CD4-positive, alpha-beta T cell treated with Interleukin-6 for 4 hours (primary cell): ENCODE measurements around the gene PCOLCE2.

ENCODE experiments used
- DNase-seq: peaks from one replicate; pipeline ENCODE4 v3.0.0-alpha.2; 2020; ENCODE audit warnings: mixed read lengths

The PCOLCE2 gene

DNA sequence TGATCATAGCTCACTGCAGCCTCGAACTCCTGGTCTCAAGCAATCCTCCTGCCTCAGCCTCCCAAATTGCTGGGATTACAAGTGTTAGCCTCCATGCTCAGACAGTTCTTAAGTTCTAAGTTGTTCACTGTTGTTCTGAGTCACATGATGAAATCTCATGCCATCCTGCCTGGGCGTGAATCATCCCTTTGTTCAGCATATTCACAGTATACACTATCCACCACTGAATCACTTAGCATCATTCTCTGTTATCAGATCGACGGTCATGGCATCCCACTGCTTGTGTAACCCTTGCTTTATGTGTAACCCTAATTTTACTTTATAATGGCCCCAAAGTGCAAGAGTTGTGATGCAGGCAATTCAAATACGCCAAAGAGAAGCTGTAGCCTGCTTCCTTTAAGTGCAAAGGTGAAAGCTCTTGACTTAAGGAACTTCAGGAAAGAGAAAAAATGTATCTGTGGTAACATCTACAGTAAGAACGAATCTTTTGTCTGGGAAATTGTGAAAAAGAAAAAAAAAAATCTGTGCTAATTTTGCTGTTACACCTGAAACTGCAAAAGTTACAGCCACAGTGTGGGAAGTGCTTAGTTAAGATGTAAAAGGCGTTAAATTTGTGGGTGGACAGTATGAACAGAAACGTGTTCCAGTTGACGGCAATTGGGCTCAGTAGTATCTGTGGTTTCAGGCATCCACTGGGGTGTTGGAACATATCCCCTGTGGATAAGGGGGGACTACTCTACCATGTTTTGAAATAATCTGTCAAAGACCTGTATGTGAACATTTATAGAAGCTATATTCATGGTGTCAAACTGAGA, 80.6 kb downstream of the PCOLCE2 start:
- no peak for DNase-seq

DNA sequence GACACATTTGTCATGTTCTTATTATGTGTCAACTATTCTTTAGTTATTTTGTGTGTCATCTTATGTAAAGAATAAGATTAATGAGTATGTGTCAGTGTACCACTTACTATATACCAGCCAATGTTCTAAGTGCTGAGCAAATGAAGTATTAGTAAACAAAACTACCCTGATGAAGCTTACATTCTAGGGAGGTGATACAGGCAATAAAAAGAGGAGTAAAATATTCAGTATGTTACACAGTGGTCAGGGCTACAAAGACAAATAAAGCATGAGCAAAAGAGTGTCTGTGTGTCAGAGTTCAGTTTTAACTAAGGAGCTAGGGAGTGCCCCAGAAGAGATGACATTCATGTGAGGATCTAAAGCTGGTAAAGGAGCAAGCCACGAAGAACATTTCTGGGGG, 86.0 kb downstream of the PCOLCE2 start:
- DNase-seq: no peak

DNA sequence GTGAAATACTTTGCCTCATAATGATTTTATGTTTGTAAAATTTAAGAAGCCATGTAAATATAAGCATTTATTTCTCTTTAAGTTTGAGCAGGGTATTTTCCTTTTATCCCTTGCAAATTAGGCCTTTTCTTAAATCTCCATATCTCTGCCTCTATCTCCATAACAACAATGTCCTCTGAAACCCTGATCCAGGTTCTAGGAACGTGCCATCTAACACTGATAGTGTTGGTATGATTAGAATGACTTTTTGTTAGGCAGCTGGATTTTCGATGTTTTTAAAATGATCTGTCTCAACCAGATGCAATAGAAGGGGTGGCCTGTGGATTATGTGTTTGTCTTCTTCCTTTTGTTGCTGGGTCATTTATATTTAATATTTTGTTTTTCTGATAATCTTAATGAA, 87.1 kb downstream of the PCOLCE2 start:
- DNase-seq: no peak

DNA sequence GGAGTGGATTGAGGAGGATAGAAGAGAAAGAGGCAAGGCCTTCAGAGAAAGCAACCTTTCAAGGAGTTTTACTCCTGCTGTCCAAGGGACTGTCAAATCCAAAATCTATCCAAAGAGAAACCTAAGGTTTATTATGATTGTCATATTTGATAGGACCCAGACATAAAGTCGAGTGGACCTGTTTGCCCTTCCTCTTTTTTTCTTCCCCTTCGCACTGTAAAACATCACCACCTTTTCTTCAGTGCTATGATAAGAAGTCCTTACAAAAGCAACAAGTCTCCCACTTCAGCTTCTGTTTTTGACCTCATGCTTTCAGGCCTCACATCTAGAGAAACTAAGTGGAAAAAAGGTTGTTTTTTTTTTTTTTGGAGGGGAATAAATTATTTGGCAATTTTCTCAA, 92.1 kb downstream of the PCOLCE2 start:
- DNase-seq: no peak

DNA sequence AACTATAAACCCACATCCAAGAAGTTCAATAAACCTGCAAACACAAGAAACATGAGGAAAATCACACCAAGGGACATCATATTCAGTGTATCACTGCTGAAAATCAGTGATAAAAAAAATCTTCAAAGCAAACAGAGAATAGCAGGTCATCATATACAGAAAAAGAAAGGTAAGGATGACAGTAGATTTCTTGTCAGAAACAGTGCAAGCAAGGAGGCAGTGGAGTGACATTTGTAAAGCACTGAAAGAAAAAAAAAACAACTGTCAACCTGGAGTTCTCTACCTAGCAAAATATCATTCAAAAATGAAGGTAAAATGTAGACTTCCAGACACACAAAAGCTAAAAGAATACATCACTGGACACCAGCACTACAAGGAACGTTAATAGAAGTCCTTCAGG, 93.6 kb downstream of the PCOLCE2 start:
- no peak for DNase-seq

DNA sequence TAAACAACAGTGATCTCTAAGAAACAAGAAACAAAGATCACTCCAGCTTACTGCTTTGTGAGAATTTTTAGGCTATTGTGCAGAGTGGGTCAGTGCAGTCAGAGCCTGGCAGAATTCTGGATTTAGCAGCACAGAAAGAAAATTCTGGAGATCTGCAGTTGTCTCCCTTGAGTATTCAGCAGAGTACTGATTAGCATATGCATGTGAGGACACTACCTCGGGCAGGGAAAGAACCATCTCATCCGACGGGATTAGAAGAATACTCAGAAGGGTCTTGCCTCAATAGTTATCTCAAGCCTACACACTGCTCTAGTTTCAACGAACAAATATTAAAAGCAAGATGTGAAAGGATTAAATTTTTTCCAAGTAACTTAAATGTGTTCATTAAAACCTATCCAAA, 94.4 kb downstream of the PCOLCE2 start:
- no peak for DNase-seq

DNA sequence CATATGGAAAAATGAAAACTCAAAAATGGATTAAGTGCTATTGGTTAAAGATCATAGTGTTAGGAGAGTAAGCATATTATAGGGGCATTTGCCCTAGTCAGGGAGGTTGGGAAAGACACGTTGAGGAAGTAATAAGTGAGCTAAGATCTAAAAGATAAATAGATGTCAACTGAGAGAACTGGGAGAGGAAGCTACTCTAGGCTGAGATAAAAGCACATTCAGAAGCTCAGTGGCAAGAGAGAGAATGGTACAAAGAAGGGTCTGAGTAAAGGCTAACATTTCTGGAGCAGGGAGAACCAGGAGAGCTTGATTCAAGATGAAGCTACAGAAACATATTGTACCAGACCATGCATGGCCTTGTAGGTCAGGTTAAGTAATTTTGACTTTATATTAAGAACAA, 101.2 kb downstream of the PCOLCE2 start:
- DNase-seq: no peak

DNA sequence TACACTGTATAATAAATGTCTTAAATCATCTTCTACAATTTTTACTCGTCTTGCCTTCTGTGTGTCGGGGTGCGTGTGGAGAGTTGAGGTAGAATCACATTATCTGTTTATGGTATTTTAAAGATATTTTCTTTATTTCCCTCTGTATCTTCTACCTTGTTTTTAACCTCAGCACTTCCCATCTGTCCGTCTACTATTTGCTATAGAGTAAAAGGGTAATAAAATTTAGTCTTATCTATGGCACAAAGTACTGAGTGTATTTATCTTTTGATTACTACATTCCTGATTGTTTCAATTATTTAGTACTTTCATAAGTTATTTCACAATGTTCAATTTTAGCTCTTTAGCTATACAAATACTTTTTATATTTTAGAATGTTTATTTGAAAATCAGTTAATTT, 102.9 kb downstream of the PCOLCE2 start:
- DNase-seq: no peak

DNA sequence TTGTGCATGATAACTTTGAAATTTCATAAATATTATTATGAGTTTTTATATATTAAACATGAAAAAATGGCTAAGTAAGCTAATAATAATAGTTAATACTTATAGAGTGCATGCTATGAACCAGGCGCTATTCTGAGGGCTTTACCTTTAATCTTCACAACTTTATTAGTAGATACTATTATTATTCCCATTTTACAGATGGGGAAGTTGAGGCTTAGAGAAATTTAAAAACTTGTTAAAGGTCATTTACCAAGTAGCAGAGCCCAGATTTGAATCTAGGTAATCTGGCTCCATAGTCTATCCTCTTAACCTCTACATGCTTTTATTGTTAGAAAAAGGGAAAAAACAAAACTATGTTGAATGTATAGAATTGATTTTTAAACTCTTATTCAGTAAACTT, 104.7 kb downstream of the PCOLCE2 start:
- no peak for DNase-seq

DNA sequence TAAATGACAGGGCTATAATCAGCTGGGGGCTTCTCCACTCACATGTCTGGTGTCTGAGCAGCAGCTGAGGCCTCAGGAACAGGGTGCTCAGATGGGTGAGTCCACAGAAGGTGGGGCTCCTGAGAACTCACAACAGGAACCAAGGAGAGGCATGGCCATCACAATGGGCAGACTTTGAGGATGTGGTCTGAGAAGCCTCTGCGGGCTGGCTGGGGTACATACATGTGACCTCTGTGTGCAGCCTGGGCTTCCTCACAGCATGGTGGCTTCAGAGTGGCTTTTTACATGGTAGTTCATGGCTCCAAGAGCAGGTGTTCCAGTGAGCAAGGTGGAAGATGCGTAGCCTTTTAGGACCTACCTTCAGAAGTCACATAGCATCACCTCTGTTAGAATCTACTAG, 106.3 kb downstream of the PCOLCE2 start:
- no peak for DNase-seq

DNA sequence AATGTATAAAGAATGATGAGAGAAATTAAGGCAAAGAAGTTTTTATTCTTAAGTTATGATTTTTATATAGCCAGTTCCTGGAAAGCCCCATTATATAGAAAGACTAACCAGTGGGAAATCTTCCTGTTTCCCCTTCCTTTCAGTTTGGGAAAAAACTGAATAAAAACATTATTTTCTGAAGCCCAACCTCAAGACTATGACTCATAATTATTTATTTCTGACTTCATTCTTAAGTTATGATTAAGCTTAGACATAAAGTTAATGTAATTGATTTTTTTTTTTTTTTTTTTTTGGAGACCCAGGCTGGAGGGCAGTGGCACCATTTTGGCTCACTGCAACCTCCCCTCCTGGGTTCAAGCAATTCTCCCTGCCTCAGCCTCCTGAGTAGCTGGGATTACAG, 109.3 kb downstream of the PCOLCE2 start:
- DNase-seq: no peak

DNA sequence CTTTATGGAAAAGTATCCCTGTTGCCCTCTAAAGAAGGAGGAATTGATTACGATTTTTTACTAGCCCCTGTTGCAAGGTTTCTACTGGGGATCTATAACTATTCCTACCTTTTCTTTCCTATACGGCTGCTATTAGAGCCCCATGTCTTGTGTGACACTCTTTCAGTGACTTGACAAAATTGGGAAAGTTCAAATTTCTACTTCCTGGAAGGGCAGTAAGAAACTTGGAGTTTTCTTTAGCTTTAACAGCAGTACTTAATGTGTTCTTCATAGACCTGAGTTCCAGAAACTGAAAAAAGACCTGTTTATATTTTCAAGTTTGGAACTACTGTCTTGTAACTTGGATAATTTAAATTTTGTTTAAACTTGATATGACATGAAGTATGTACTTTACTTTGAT, 110.3 kb downstream of the PCOLCE2 start:
- DNase-seq: no peak

DNA sequence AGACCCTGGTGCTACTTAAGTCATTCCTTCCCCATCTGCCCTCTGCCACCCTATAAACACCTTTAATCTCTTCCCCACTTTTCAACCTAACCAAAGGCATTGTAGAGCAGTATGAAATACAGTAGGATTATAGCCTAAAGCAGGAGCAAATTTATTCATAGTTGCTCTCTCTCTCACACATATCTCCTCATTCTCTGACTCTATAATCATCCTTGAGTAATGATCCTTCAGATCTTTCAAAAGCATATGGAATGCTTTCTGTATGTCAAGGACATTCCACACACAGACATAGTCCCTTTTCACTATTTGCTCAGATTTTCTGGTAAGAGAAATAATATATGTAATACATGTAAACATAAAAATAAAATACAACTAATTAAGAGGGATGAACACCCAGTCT, 111.0 kb downstream of the PCOLCE2 start:
- no peak for DNase-seq

DNA sequence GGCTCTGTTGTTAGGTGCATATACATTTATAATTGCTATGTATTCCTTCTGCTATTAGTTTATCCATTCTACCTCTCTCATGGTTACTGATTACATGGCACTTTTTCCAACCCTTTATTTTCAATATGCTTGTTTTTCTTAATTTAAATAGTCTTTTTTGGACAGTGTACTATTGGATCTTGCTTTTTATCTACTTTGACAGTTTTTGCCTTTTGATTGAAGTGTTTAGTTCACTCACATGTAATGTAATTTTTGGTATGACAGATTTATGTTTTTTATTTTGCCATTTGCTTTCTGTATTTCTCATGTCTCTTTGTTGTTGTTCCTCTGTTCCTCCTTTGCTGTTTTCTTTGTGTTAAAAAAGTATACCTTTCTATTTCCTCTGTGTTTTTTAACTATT, 120.5 kb downstream of the PCOLCE2 start:
- DNase-seq: no peak
